A673 (cell line): ENCODE data around the gene TRPM4. TPM values are rescaled to one million over a fixed set of nuclear protein-coding genes. Genes with fewer than 3 reads are reported as not detected.

Experiments used
- BruUV-seq: library from RNA; stranded (reverse); fragments of 400-500 nt; replicated peaks from 2 replicates; lab custom pipeline; 2021; lab: Mats Ljungman, UMichigan
- CTCF ChIA-PET: fragments of 300-600 bp; sonication (Branson Sonifier 250); formaldehyde crosslinking; loops from one replicate; lab custom pipeline; 2022; ENCODE audit warnings: antibody characterized with exemption; lab: Charles Lee
- POLR2A ChIA-PET: fragments of 300-600 bp; sonication (Branson Sonifier 250); formaldehyde crosslinking; loops from one replicate; lab custom pipeline; 2022; ENCODE audit warnings: antibody characterized with exemption; ENCODE audit not compliant: low non-redundant PET; lab: Charles Lee
- DNase-seq: peaks from one replicate; pipeline ENCODE4 v3.0.0-alpha.2; 2015; ENCODE audit warnings: low spot score
- H3K27ac ChIP-seq: fragments of 200-600 bp; sonication (generic); 2 replicates; pipeline ENCODE4 v1.5.1; 2016; ENCODE audit warnings: mixed run types, low read depth, mild to moderate bottlenecking, mixed read lengths, antibody characterized with exemption, low read length; ENCODE audit not compliant: poor library complexity, severe bottlenecking
- H3K27me3 ChIP-seq: fragments of 200-600 bp; sonication (generic); replicated peaks from 2 replicates; pipeline ENCODE4 v1.6.1; 2017; ENCODE audit warnings: mixed run types, low read depth, mild to moderate bottlenecking, mixed read lengths, antibody characterized with exemption, low read length; ENCODE audit not compliant: insufficient read depth, poor library complexity
- H3K36me3 ChIP-seq: fragments of 200-600 bp; sonication (generic); 2 replicates; pipeline ENCODE4 v1.6.1; 2016; ENCODE audit warnings: mixed run types, mild to moderate bottlenecking, mixed read lengths, antibody characterized with exemption, low read length; ENCODE audit not compliant: insufficient read depth, poor library complexity, severe bottlenecking
- H3K4me1 ChIP-seq: fragments of 200-600 bp; sonication (generic); 2 replicates; pipeline ENCODE4 v1.6.1; 2017; ENCODE audit warnings: mixed run types, mild to moderate bottlenecking, mixed read lengths, antibody characterized with exemption, low read length; ENCODE audit not compliant: insufficient read depth, poor library complexity, severe bottlenecking
- H3K4me3 ChIP-seq: fragments of 200-600 bp; sonication (generic); 2 replicates; pipeline ENCODE4 v1.5.1; 2016; ENCODE audit warnings: low read depth, mixed run types, mild to moderate bottlenecking, mixed read lengths, low read length; ENCODE audit not compliant: poor library complexity, severe bottlenecking
- H3K9me3 ChIP-seq: fragments of 200-600 bp; sonication (generic); 2 replicates; pipeline ENCODE4 v1.6.1; 2016; ENCODE audit warnings: mixed run types, low read depth, mild to moderate bottlenecking, mixed read lengths, antibody characterized with exemption, low read length; ENCODE audit not compliant: poor library complexity, severe bottlenecking
- EZH2 ChIP-seq: fragments of 200-600 bp; sonication (generic); IDR thresholded peaks from 2 replicates; pipeline ENCODE4 v1.6.1; 2017; ENCODE audit warnings: borderline replicate concordance, low read depth, mild to moderate bottlenecking, mixed read lengths, antibody characterized with exemption, low read length; ENCODE audit not compliant: poor library complexity, severe bottlenecking
- intact Hi-C: fragments of 100-400 bp; cut with micrococcal nuclease; formaldehyde crosslinking; loops from one replicate; pipeline ENCODE4 v1.10.0; 2022; ENCODE audit not compliant: unreplicated experiment
- total RNA-seq: library from RNA; stranded (reverse); gene quantifications from 2 replicates; pipeline ENCODE4 v1.2.3, GENCODE V29; 2021
- TF ChIP-seq, protein P1 (sequence below): fragments of 300-800, 200-600 bp; sonication (generic); conservative IDR thresholded peaks from 2 replicates; pipeline ENCODE4 v1.5.1; 2017; ENCODE audit warnings: low read depth, mild to moderate bottlenecking, antibody characterized with exemption, low read length, moderate library complexity, mixed read lengths

The TRPM4 gene
- total RNA-seq, 1 experiment from 2014 or later: 107 TPM

DNA sequence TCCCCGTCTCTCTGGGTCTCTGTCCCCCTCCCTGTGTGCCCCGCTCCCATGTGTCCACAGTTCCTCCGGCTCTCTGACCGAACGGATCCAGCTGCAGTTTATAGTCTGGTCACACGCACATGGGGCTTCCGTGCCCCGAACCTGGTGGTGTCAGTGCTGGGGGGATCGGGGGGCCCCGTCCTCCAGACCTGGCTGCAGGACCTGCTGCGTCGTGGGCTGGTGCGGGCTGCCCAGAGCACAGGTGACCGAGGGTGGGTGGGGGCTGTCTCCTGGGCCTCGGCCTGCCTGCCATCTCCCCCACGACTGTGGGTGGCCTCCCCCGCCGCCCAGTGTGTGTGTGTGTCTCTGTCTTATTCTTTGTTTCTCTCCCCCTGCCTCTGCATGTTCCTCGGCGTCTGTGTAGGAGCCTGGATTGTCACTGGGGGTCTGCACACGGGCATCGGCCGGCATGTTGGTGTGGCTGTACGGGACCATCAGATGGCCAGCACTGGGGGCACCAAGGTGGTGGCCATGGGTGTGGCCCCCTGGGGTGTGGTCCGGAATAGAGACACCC is 10.3 kb downstream of the TRPM4 start:
- ChIA-PET CTCF (no interaction called here), POLR2A (no interaction called here)
- no peaks in the 10 kb centered on the region for H3K27me3 ChIP-seq
- DNase-seq: no peak
- TF ChIP-seq EZH2: no peak
- TF ChIP-seq, protein P1, sequence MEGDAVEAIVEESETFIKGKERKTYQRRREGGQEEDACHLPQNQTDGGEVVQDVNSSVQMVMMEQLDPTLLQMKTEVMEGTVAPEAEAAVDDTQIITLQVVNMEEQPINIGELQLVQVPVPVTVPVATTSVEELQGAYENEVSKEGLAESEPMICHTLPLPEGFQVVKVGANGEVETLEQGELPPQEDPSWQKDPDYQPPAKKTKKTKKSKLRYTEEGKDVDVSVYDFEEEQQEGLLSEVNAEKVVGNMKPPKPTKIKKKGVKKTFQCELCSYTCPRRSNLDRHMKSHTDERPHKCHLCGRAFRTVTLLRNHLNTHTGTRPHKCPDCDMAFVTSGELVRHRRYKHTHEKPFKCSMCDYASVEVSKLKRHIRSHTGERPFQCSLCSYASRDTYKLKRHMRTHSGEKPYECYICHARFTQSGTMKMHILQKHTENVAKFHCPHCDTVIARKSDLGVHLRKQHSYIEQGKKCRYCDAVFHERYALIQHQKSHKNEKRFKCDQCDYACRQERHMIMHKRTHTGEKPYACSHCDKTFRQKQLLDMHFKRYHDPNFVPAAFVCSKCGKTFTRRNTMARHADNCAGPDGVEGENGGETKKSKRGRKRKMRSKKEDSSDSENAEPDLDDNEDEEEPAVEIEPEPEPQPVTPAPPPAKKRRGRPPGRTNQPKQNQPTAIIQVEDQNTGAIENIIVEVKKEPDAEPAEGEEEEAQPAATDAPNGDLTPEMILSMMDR: no peak
- no TSS peak for BruUV-seq
- H3K4me3 ChIP-seq: no peak overlapping the region
- H3K36me3 ChIP-seq: peaks cover 13% of the 10 kb centered on the region
- intact Hi-C loops: no loop called here
- H3K27ac ChIP-seq: no peak overlapping the region
- H3K9me3 ChIP-seq: no peaks in the 10 kb centered on the region
- H3K4me1 ChIP-seq: no peaks in the 10 kb centered on the region

DNA sequence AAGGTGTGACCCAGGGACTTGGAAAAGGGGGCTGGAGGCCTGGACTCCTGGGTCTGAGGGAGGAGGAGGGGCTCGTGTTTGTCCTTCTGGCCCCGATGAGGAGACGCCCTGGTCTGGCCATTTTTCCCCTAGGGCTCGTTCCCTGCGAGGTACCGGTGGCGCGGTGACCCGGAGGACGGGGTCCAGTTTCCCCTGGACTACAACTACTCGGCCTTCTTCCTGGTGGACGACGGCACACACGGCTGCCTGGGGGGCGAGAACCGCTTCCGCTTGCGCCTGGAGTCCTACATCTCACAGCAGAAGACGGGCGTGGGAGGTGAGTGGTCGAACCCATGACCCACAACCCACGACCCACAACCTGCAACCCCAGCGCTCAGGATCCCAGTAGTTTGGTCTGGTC is 10.8 kb downstream of the TRPM4 start:
- ChIA-PET CTCF (no interaction called here), POLR2A (no interaction called here)
- H3K4me1 ChIP-seq: no peaks in the 10 kb centered on the region
- H3K4me3 ChIP-seq: no peak overlapping the region
- no peak for TF ChIP-seq EZH2
- TF ChIP-seq, protein P1: no peak
- intact Hi-C loops: no loop called here
- no TSS peak for BruUV-seq
- H3K27me3 ChIP-seq: no peaks in the 10 kb centered on the region
- DNase-seq: no peak
- peaks cover 18% of the 10 kb centered on the region for H3K36me3 ChIP-seq
- no peak overlapping the region for H3K27ac ChIP-seq
- no peaks in the 10 kb centered on the region for H3K9me3 ChIP-seq

DNA sequence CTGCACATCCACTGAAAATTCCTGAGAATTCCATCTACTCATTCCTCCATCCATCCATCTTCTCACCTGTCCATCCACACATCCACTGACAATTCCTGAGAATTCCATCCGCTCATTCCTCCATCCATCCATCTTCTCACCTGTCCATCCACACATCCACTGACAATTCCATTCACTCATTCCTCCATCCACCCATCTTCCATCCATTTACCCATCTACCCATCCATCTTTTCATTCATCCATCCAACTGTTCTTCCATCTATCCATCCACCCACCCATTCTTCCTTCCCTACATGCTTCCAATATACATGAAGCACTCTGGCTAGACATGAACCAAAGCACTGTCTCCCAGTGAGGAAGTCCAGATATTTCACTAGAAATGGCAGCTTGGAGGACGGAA is 15.6 kb downstream of the TRPM4 start:
- ChIA-PET POLR2A (no interaction called here), CTCF (interaction anchor here (1.0 kb wide), 1 partner anchor 25 kb away, joined by 3 read pairs; no protein-coding TSS in a partner anchor)
- Histone ChIP-seq H3K36me3 (peaks cover 19% of the 10 kb centered on the region), H3K27me3 (no peaks in the 10 kb centered on the region), H3K27ac (no peak overlapping the region), H3K4me1 (peaks cover 5% of the 10 kb centered on the region), H3K4me3 (no peak overlapping the region), H3K9me3 (no peaks in the 10 kb centered on the region)
- intact Hi-C loops: no loop called here
- BruUV-seq: TSS peak; percentile 29
- DNase-seq: no peak
- TF ChIP-seq, protein P1: no peak
- no peak for TF ChIP-seq EZH2
